ENCODE measurements around the gene CDC34. TPM values are rescaled to one million over a fixed set of nuclear protein-coding genes. Genes with fewer than 3 reads are reported as not detected.

CDC34 gene
- total RNA-seq: 63.0 and 74.1 TPM in 2 replicates

GRCh38 chr19:531753-532560, at the start of gene CDC34:
CDC34 (plus strand) TSS chr19:531760; CDS start chr19:531932, 172 bp downstream.

DNA sequence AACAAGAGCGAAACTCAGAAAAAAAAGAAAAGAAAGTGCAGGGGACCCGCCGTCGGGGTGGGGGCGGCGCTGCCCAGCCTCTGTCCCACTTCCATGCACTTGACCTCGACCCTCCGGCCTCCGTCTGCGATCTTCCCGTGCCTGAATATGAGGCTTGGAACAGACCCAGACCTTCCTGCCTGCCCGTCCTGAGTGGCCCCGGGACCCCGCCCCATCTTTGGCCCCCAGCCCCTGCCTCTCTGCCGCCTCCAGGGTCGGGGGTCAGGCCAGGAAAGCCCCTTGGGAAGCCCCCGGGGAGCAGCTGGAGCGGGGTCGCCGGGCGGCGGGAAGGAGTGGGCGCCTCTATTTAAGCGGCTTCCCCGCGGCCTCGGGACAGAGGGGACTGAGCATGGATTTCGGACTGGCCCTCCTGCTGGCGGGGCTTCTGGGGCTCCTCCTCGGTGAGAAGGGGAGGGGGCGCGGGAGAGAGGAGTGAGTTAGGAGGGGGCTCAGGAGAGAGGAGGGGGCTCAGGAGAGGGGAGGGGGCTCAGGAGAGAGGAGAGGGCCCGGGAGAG, 35.4 kb upstream of the CDC34 start, which contains the start of gene MADCAM1:
MADCAM1 (plus strand) TSS at position 375 of the 554 bp plus-strand sequence; CDS start at position 389, 14 bp downstream.

GRCh38 chr19:507286-508203, 24.0 kb upstream of the CDC34 start, which contains the start of gene TPGS1:
TPGS1 (plus strand) TSS chr19:507497; CDS start chr19:507507, 10 bp downstream.

GRCh38 chr19:543910-544608, 12.5 kb downstream of the CDC34 start, which contains the start of gene GZMM:
GZMM (plus strand) TSS chr19:544053; CDS start chr19:544072, 19 bp downstream.

GRCh38 chr19:572140-572742, 40.7 kb downstream of the CDC34 start, which contains the start of gene BSG:
BSG (plus strand) TSS chr19:572596; CDS start chr19:572635, 39 bp downstream.

DNA sequence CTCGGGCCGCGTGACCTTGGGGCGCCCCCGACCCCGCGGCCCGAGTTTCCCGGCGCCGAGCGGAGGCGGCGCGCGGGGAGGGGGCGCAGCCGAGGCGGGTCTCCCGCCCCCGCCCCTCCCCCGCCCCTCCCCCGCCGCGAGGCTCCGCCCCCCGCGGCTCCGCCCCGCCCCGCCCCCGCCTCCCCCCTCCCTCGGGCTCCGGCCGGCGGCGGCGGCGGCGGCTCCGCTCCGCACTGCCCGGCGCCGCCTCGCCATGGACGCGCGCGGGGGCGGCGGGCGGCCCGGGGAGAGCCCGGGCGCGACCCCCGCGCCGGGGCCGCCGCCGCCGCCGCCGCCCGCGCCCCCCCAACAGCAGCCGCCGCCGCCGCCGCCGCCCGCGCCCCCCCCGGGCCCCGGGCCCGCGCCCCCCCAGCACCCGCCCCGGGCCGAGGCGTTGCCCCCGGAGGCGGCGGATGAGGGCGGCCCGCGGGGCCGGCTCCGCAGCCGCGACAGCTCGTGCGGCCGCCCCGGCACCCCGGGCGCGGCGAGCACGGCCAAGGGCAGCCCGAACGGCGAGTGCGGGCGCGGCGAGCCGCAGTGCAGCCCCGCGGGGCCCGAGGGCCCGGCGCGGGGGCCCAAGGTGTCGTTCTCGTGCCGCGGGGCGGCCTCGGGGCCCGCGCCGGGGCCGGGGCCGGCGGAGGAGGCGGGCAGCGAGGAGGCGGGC, 58.3 kb downstream of the CDC34 start, which contains the start of gene HCN2:
HCN2 (plus strand) TSS at position 189 of the 703 bp plus-strand sequence; CDS start at position 254, 65 bp downstream.

Other genes with a start within 250 kb of the CDC34 start
- gene PLPP2, start 240.4 kb upstream of the CDC34 start, total RNA-seq: 0.53 and 1.9 TPM in 2 replicates
- 18.5 and 24.2 TPM in 2 replicates for gene MIER2, start 187.0 kb upstream of the CDC34 start, total RNA-seq
- not detected in 2 replicates for gene C2CD4C, start 122.6 kb upstream of the CDC34 start, total RNA-seq
- 0.13 TPM in 1 of 2 replicates, not detected in the other for gene SHC2, start 70.7 kb upstream of the CDC34 start, total RNA-seq
- gene MADCAM1, start 35.3 kb upstream of the CDC34 start, total RNA-seq: 0.06 TPM in 1 of 2 replicates, not detected in the other
- gene TPGS1, start 24.3 kb upstream of the CDC34 start, total RNA-seq: 25.5 and 30.3 TPM in 2 replicates
- gene GZMM, start 12.3 kb downstream of the CDC34 start, total RNA-seq: not detected in 2 replicates
- 300 and 316 TPM in 2 replicates for gene BSG, start 40.8 kb downstream of the CDC34 start, total RNA-seq
- 0.26 and 0.62 TPM in 2 replicates for gene HCN2, start 58.1 kb downstream of the CDC34 start, total RNA-seq
- 15.5 and 18.5 TPM in 2 replicates for gene POLRMT, start 101.8 kb downstream of the CDC34 start, total RNA-seq
- gene FGF22, start 108.1 kb downstream of the CDC34 start, total RNA-seq: 0.06 and 0.26 TPM in 2 replicates
- gene RNF126, start 131.5 kb downstream of the CDC34 start, total RNA-seq: 10.1 and 16.8 TPM in 2 replicates
- 16.1 and 18.4 TPM in 2 replicates for gene FSTL3, start 144.6 kb downstream of the CDC34 start, total RNA-seq
- not detected in 2 replicates for gene PRSS57, start 163.7 kb downstream of the CDC34 start, total RNA-seq
- 2.1 and 5.8 TPM in 2 replicates for gene PALM, start 177.2 kb downstream of the CDC34 start, total RNA-seq
- under 0.01 TPM in 1 of 2 replicates, not detected in the other for gene MISP, start 219.4 kb downstream of the CDC34 start, total RNA-seq

Measured in aortic smooth muscle cell (primary cell).